GM23338 (cell line): ENCODE results near the gene XRCC4. TPM values are rescaled to one million over a fixed set of nuclear protein-coding genes. Genes with fewer than 3 reads are reported as not detected.

Experiments
- ATAC-seq: fragments of 200-7000 bp; cut with Tn5 transposase; 3 replicates; pipeline ENCODE4 v1.9.1; 2020
- DNase-seq: peaks from one replicate; pipeline ENCODE4 v3.0.0-alpha.2; 2015; ENCODE audit warnings: low spot score
- H2AFZ ChIP-seq: fragments of 200-600 bp; sonication (generic); 2 replicates; pipeline ENCODE4 v1.8.0; 2016; ENCODE audit warnings: antibody characterized with exemption, mild to moderate bottlenecking, moderate library complexity
- H3F3A ChIP-seq: fragments of 200-600 bp; sonication (generic); replicated peaks from 2 replicates; pipeline ENCODE4 v1.8.0; 2017; ENCODE audit warnings: antibody characterized with exemption, mixed run types, low read depth
- H3K27ac ChIP-seq: fragments of 200-600 bp; sonication (generic); 2 replicates; pipeline ENCODE4 v1.6.1; 2016; ENCODE audit warnings: low read depth
- H3K27me3 ChIP-seq: fragments of 200-600 bp; sonication (generic); 2 replicates; pipeline ENCODE4 v1.8.0; 2016; ENCODE audit warnings: mild to moderate bottlenecking, mixed run types, moderate library complexity; ENCODE audit not compliant: insufficient read depth
- H3K36me3 ChIP-seq: fragments of 200-600 bp; sonication (generic); 2 replicates; pipeline ENCODE4 v1.8.0; 2016; ENCODE audit warnings: mild to moderate bottlenecking; ENCODE audit not compliant: insufficient read depth
- H3K4me1 ChIP-seq: fragments of 200-600 bp; sonication (generic); 2 replicates; pipeline ENCODE4 v1.8.0; 2016; ENCODE audit warnings: mild to moderate bottlenecking, moderate library complexity; ENCODE audit not compliant: insufficient read depth
- H3K4me2 ChIP-seq: fragments of 200-600 bp; sonication (generic); 2 replicates; pipeline ENCODE4 v1.7.1; 2017; ENCODE audit warnings: mixed run types
- H3K4me3 ChIP-seq: fragments of 200-600 bp; sonication (generic); 2 replicates; pipeline ENCODE4 v1.6.1; 2016; ENCODE audit warnings: mixed run types
- H3K79me2 ChIP-seq: fragments of 200-600 bp; sonication (generic); replicated peaks from 2 replicates; pipeline ENCODE4 v1.8.0; 2017; ENCODE audit warnings: mild to moderate bottlenecking; ENCODE audit not compliant: insufficient read depth
- H3K9me2 ChIP-seq: fragments of 200-600 bp; sonication (generic); 2 replicates; pipeline ENCODE4 v1.8.0; 2017; ENCODE audit not compliant: insufficient read depth
- H4K20me1 ChIP-seq: fragments of 200-600 bp; sonication (generic); replicated peaks from 2 replicates; pipeline ENCODE4 v1.8.0; 2017; ENCODE audit warnings: mild to moderate bottlenecking; ENCODE audit not compliant: insufficient read depth
- H3K27ac Mint-ChIP-seq: 2 replicates; pipeline ENCODE4 v1.8.0; 2020; ENCODE audit warnings: inconsistent platforms, mild to moderate bottlenecking, moderate library complexity, mixed read lengths
- H3K27me3 Mint-ChIP-seq: 3 replicates; pipeline ENCODE4 v1.8.0; 2022; ENCODE audit warnings: low read depth, mild to moderate bottlenecking, moderate library complexity, mixed read lengths, inconsistent platforms; ENCODE audit not compliant: insufficient read depth, poor library complexity
- H3K36me3 Mint-ChIP-seq: 3 replicates; pipeline ENCODE4 v1.8.0; 2021; ENCODE audit warnings: low read depth, mild to moderate bottlenecking, inconsistent platforms, moderate library complexity, mixed read lengths
- H3K4me1 Mint-ChIP-seq: 3 replicates; pipeline ENCODE4 v1.8.0; 2020; ENCODE audit warnings: mild to moderate bottlenecking, inconsistent platforms, mixed read lengths
- H3K4me3 Mint-ChIP-seq: 3 replicates; pipeline ENCODE4 v1.8.0; 2021; ENCODE audit warnings: moderate library complexity, mild to moderate bottlenecking, inconsistent platforms, mixed read lengths
- H3K9me3 Mint-ChIP-seq: 3 replicates; pipeline ENCODE4 v1.8.0; 2020; ENCODE audit warnings: moderate library complexity, mild to moderate bottlenecking, inconsistent platforms, mixed read lengths
- ETS1 ChIP-seq: IDR thresholded peaks from 2 replicates; pipeline ENCODE4 v1.6.1; 2016; ENCODE audit warnings: antibody characterized with exemption
- EZH2 ChIP-seq: fragments of 200-600 bp; sonication (generic); IDR thresholded peaks from one replicate; pipeline ENCODE4 v1.8.0; 2017; ENCODE audit warnings: antibody characterized with exemption, mild to moderate bottlenecking, low read depth; ENCODE audit not compliant: unreplicated experiment
- EZH2phosphoT487 ChIP-seq: fragments of 200-600 bp; sonication (generic); IDR thresholded peaks from one replicate; pipeline ENCODE4 v1.8.1; 2018; ENCODE audit warnings: antibody characterized with exemption; ENCODE audit not compliant: unreplicated experiment
- JUNB ChIP-seq: IDR thresholded peaks from one replicate; pipeline ENCODE4 v1.6.1; 2016; ENCODE audit warnings: antibody characterized with exemption; ENCODE audit not compliant: unreplicated experiment
- NANOG ChIP-seq: IDR thresholded peaks from 2 replicates; pipeline ENCODE4 v1.6.1; 2016; ENCODE audit warnings: antibody characterized with exemption, borderline replicate concordance
- POLR2AphosphoS5 ChIP-seq: IDR thresholded peaks from 2 replicates; pipeline ENCODE4 v1.6.1; 2016; ENCODE audit warnings: antibody characterized with exemption, low read depth
- ZNF114 ChIP-seq: fragments of 250-450 bp; sonication (Bioruptor Pico); IDR thresholded peaks from 2 replicates; pipeline ENCODE4 v1.5.0; 2020; ENCODE audit warnings: mild to moderate bottlenecking, moderate library complexity
- ZNF462 ChIP-seq: fragments of 250-450 bp; sonication (Bioruptor Pico); IDR thresholded peaks from 2 replicates; pipeline ENCODE4 v1.5.0; 2020; ENCODE audit warnings: mild to moderate bottlenecking, moderate library complexity
- polyA plus RNA-seq: library from polyadenylated mRNA; unstranded; fragments of >200 nt; fragmentation: Nextera tagmentation; extraction: Ambion mirVana; gene quantifications from 2 replicates; pipeline ENCODE4 v1.2.1, GENCODE V29; 2016
- total RNA-seq: library from RNA; depleted of rRNA; stranded (reverse); fragments of >200 nt; shearing (Covaris generic); gene quantifications from 2 replicates; pipeline ENCODE4 v1.2.3, GENCODE V29; 2014

The XRCC4 gene
- total and polyA plus RNA-seq, 2 experiments from 2014 or later, result 11.5 to 22.4 TPM

DNA sequence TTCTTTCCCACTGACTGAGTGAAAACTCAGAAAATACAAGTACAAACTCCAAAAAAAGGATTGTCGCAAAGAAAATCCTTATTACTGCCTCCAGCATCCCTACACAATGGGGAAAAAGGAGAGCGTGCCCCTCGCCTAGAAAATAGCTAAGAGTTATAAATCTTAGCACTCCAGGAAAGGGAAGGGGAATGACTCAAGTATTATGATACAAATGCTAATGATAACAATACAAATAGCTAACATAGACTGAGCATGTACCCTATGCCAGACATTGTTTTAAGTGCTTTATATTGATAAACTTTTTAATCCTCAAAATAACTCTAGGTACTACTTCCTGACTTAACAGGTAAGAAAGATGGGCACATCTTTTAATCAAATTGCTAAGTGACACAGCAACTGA lies 323.4 kb downstream of the XRCC4 start:
- TF ChIP-seq ZNF462 (CRISPR knock-in tag), result no peak
- TF ChIP-seq NANOG, result no peak
- TF ChIP-seq JUNB, result no peak
- Histone ChIP-seq H3K36me3 (no peaks in the 10 kb centered on the region), H2AFZ (peak overlapping the region; percentile 33), H3K4me1 (peaks cover 21% of the 10 kb centered on the region), H3K79me2 (no peaks in the 10 kb centered on the region), H3K4me3 (no peak overlapping the region), H3K27ac (no peak overlapping the region), H3F3A (no peaks in the 10 kb centered on the region), H3K4me2 (0 out of 2 replicates have a peak overlapping the region, but pooled peaks have one; percentile 19), H3K27me3 (no peaks in the 10 kb centered on the region), H4K20me1 (no peaks in the 10 kb centered on the region), H3K9me2 (no peaks in the 10 kb centered on the region)
- Mint-ChIP-seq H3K4me1 (peaks cover 17% of the 10 kb centered on the region), H3K27me3 (peaks cover 2% of the 10 kb centered on the region), H3K27ac (no peak overlapping the region), H3K9me3 (no peaks in the 10 kb centered on the region), H3K36me3 (no peaks in the 10 kb centered on the region), H3K4me3 (no peak overlapping the region)
- no peak for ATAC-seq
- DNase-seq, result no peak

- Mint-ChIP-seq H3K27me3 (no peaks in the 10 kb centered on the region), H3K9me3 (no peaks in the 10 kb centered on the region), H3K27ac (peak overlapping the region; percentile 63), H3K4me1 (peaks cover 17% of the 10 kb centered on the region), H3K4me3 (no peak overlapping the region), H3K36me3 (no peaks in the 10 kb centered on the region)
- peak; percentile 16 for DNase-seq
- Histone ChIP-seq H3K9me2 (no peaks in the 10 kb centered on the region), H3K4me1 (peaks cover 21% of the 10 kb centered on the region), H3K4me2 (0 out of 2 replicates have a peak overlapping the region, but pooled peaks have one; percentile 19), H3K36me3 (no peaks in the 10 kb centered on the region), H3K4me3 (no peak overlapping the region), H3K27ac (no peak overlapping the region), H3K27me3 (no peaks in the 10 kb centered on the region), H4K20me1 (no peaks in the 10 kb centered on the region), H3K79me2 (no peaks in the 10 kb centered on the region), H2AFZ (peak overlapping the region; percentile 33), H3F3A (no peaks in the 10 kb centered on the region)
- ATAC-seq, result peak; percentile 65
- TF ChIP-seq EZH2phosphoT487 (no peak), ZNF114 (CRISPR knock-in tag) (no peak), ETS1 (no peak), EZH2 (no peak), POLR2AphosphoS5 (no peak), JUNB (no peak)
These were observed 323.9 kb downstream of the XRCC4 start for GRCh38 chr5:83401122-83401731.
